Adrenal gland (tissue), 5 donors: ENCODE measurements around the gene SUCLG2.

Experiments used
- POLR2A ChIP-seq, 2 donors: fragments of 450-650 bp; IDR thresholded peaks; one replicate each; pipeline ENCODE4 v1.6.1; 2017; ENCODE audit warnings: antibody characterized with exemption in 2 of 2, mild to moderate bottlenecking in 2 of 2, moderate library complexity in 1 of 2
- TF ChIP-seq, protein P1 (sequence below), 6 experiments: fragments of 450-650 bp in 4 of 6; fragments of 200-600 bp in 2 of 6; sonication (generic) in 1 of 6; IDR thresholded peaks; 1 replicate in 5 of 6; 2 replicates in 1 of 6; pipeline versions ENCODE4 v1.5.1 to v1.8.0; 2016 to 2021; ENCODE audit warnings: antibody characterized with exemption in 6 of 6, mild to moderate bottlenecking in 2 of 6, moderate library complexity in 1 of 6
- donor health status: DM: no; HTN: no; CAD: no.

- TF ChIP-seq POLR2A (IDR thresholded peaks at IDR 0.05), result no peak
- TF ChIP-seq, protein P1, sequence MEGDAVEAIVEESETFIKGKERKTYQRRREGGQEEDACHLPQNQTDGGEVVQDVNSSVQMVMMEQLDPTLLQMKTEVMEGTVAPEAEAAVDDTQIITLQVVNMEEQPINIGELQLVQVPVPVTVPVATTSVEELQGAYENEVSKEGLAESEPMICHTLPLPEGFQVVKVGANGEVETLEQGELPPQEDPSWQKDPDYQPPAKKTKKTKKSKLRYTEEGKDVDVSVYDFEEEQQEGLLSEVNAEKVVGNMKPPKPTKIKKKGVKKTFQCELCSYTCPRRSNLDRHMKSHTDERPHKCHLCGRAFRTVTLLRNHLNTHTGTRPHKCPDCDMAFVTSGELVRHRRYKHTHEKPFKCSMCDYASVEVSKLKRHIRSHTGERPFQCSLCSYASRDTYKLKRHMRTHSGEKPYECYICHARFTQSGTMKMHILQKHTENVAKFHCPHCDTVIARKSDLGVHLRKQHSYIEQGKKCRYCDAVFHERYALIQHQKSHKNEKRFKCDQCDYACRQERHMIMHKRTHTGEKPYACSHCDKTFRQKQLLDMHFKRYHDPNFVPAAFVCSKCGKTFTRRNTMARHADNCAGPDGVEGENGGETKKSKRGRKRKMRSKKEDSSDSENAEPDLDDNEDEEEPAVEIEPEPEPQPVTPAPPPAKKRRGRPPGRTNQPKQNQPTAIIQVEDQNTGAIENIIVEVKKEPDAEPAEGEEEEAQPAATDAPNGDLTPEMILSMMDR (IDR thresholded peaks at IDR 0.05), result no peak
Measured at GRCh38 chr3:67524046-67524445, 130.4 kb downstream of the SUCLG2 start.
